ENCODE data around the gene DISP1.

DISP1 gene

DNA sequence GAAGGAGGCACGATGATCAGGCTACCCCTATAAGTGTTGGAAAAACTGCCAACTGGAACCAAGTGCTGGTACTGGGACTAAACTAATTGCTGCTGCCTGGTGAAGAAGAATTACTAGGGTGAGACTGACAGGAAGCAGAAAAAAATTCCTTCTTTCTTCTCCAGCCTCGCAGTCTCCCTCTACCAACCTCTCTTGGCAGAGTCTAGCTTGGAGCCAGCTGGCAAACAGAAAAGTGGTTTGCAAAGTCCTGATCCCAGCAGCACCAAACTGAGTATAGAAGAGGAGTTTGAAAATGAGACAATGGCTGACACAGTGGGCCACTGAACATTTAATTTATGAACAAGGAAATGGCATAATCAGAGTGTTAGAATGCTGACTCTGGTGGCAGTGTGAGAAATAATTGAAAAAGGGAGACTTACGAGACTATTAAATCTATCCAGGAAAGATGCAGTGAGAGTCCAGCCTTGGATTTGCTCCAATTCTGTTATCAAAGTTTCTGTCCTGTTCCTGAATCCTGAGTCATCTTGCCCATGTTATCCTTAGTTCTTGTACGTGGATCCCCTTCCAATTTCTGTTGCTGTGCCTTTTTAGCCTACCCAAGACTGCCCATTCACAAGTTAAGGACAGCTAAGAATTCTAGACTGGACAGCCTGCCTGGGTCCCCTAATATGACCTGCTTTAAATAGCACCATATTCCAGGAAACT is 23.7 kb upstream of the DISP1 start:
- POLR2A ChIA-PET, result no interaction called here
- CTCF ChIA-PET, result interaction anchor here (1.6 kb wide), 1 partner anchor 15 kb away, joined by 5 read pairs; no protein-coding TSS in a partner anchor
- no peak for DNase-seq (ENCODE audit: extremely low spot score)
- TF ChIP-seq CTCF (IDR thresholded peaks at IDR 0.05; ENCODE audit: control extremely low read depth, extremely low read depth, low read depth, missing control alignments), result no peak

DNA sequence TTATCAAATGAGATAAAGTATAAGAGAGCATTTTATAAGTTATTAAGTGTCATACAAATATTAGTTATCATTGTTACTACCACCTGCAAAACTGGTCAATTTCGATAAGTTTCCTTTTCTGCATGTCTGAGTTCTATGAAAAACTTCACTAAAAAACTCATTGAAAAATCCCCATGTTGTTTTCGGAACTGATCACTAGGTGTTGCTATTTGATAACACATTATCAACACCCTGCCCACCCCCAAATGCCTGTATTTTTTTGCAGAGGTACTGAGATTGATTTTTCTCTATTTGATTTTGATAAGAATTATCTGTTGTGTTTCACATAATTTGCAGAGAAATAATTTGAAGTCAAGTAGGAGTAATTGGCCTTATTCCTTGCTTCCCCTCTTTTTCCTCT is 22.1 kb upstream of the DISP1 start:
- POLR2A ChIA-PET, result no interaction called here
- TF ChIP-seq CTCF (IDR thresholded peaks at IDR 0.05; ENCODE audit: control extremely low read depth, extremely low read depth, low read depth, missing control alignments), result peak; percentile 20
- CTCF ChIA-PET, result interaction anchor here (1.3 to 3.9 kb wide), 2 partner anchors 297 to 332 kb away, joined by 4 to 27 read pairs; no protein-coding TSS in a partner anchor
- peak; percentile 22 for DNase-seq (ENCODE audit: extremely low spot score)

GRCh38 chr1:222794656-222795474 is 20.0 kb upstream of the DISP1 start:
- no peak for TF ChIP-seq CTCF (IDR thresholded peaks at IDR 0.05; ENCODE audit: control extremely low read depth, extremely low read depth, low read depth, missing control alignments)
- ChIA-PET CTCF (interaction anchor here (1.2 to 3.9 kb wide), 3 partner anchors 11 to 339 kb away, joined by 3 to 27 read pairs (median 7); no protein-coding TSS in a partner anchor), POLR2A (no interaction called here)
- DNase-seq (ENCODE audit: extremely low spot score), result no peak

GRCh38 chr1:222798116-222798515 is 16.7 kb upstream of the DISP1 start:
- POLR2A ChIA-PET, result no interaction called here
- CTCF ChIA-PET, result interaction anchor here (0.9 to 3.1 kb wide), 4 partner anchors 126 to 326 kb away, joined by 3 to 11 read pairs (median 4); no protein-coding TSS in a partner anchor
- no peak for DNase-seq (ENCODE audit: extremely low spot score)
- TF ChIP-seq CTCF (IDR thresholded peaks at IDR 0.05; ENCODE audit: control extremely low read depth, extremely low read depth, low read depth, missing control alignments), result no peak

DNA sequence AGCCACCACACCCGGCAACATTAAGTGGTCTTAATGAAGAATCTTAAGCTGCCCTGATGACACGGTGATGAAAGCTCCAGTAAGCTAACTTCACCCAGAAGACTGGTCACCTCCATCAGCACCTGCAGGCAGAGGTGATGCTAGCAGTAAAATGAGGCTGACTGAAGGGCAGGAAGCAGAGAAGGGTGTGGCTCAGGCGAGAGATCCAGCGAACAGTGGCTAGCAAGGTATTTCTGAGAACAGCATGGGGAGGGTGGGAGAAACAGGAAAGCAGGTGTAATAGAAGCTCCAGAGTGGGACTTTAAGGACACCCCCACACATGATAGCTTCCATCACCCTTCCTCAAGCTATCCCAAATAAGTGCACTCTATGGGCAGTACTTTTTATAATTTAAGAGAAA is 15.9 kb upstream of the DISP1 start:
- no peak for DNase-seq (ENCODE audit: extremely low spot score)
- POLR2A ChIA-PET, result no interaction called here
- CTCF ChIA-PET, result interaction anchor here (0.9 to 3.1 kb wide), 4 partner anchors 125 to 325 kb away, joined by 3 to 11 read pairs (median 4); no protein-coding TSS in a partner anchor
- TF ChIP-seq CTCF (IDR thresholded peaks at IDR 0.05; ENCODE audit: control extremely low read depth, extremely low read depth, low read depth, missing control alignments), result no peak

DNA sequence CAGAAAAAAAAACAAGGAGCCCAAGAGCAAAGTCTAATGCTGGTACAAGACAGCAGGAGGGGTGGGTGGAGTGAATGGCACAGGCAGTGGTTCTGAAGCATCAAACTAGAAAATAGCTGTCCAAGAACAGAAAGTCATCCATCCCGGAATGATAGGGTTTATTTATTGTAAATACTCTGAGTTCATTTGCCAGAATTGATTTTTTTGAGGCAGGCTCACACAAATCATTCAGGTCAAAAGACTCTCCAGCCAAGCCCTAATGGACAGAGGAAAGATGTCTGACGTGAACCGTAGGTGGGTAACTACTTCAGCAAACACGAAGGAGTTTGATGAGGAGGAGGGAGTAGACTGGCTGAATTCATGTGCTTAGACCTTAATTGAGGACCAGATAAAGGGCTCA is 13.8 kb upstream of the DISP1 start:
- no peak for DNase-seq (ENCODE audit: extremely low spot score)
- POLR2A ChIA-PET, result no interaction called here
- no peak for TF ChIP-seq CTCF (IDR thresholded peaks at IDR 0.05; ENCODE audit: control extremely low read depth, extremely low read depth, low read depth, missing control alignments)
- CTCF ChIA-PET, result interaction anchor here (1.1 kb wide), 1 partner anchor 289 kb away, joined by 3 read pairs; no protein-coding TSS in a partner anchor
